K562 (cell line): ENCODE results near the gene REEP6. TPM values are rescaled to one million over a fixed set of nuclear protein-coding genes. Genes with fewer than 3 reads are reported as not detected.

ENCODE experiments used
- CREB1 ChIP-seq, 2 experiments: sonication (generic) in 1 of 2; formaldehyde crosslinking in 1 of 2; IDR thresholded peaks; 2 replicates each; pipeline versions ENCODE4 v1.6.1 to v1.8.0; 2012 to 2022; ENCODE audit warnings: inconsistent platforms in 1 of 2, mild to moderate bottlenecking in 1 of 2, missing genetic modification reagents in 1 of 2, moderate library complexity in 1 of 2
- CREBBP ChIP-seq: IDR thresholded peaks from one replicate; pipeline ENCODE4 v1.6.1; 2012; ENCODE audit warnings: low read depth, mild to moderate bottlenecking, control low read depth, inconsistent platforms, low read length
- ETV5 ChIP-seq: sonication (generic); formaldehyde crosslinking; IDR thresholded peaks from 2 replicates; pipeline ENCODE4 v1.4.0; 2020; ENCODE audit warnings: low read depth, mild to moderate bottlenecking, missing genetic modification reagents
- GABPB2 ChIP-seq: fragments of 250-450 bp; sonication (Bioruptor Pico); conservative IDR thresholded peaks from 2 replicates; pipeline ENCODE4 v1.5.1; 2021; ENCODE audit warnings: mild to moderate bottlenecking
- HDAC2 ChIP-seq: fragments of 450-650 bp; IDR thresholded peaks from 2 replicates; pipeline ENCODE4 v1.6.1; 2016; ENCODE audit warnings: mild to moderate bottlenecking
- HNRNPLL ChIP-seq: fragments of 200-400 bp; formaldehyde crosslinking; IDR thresholded peaks from 2 replicates; pipeline ENCODE4 v1.6.1; 2017; ENCODE audit warnings: low read length, low read depth, mild to moderate bottlenecking; ENCODE audit not compliant: poor library complexity, severe bottlenecking
- NFE2 ChIP-seq: IDR thresholded peaks from 2 replicates; pipeline ENCODE4 v1.6.1; 2014; ENCODE audit warnings: antibody characterized with exemption, low read depth
- POLR2G ChIP-seq: fragments of 200-400 bp; formaldehyde crosslinking; IDR thresholded peaks from 2 replicates; pipeline ENCODE4 v1.6.1; 2017; ENCODE audit warnings: low read depth, mild to moderate bottlenecking, antibody characterized with exemption, low read length, moderate library complexity
- TOE1 ChIP-seq, 2 experiments: fragments of 450-650 bp in 1 of 2; sonication (generic) in 1 of 2; formaldehyde crosslinking in 1 of 2; IDR thresholded peaks; 2 replicates each; pipeline versions ENCODE4 v1.7.1 to v1.8.0; 2016 to 2022; ENCODE audit warnings: borderline replicate concordance in 2 of 2, mild to moderate bottlenecking in 2 of 2, antibody characterized with exemption in 1 of 2, inconsistent platforms in 1 of 2, low read depth in 1 of 2, missing genetic modification reagents in 1 of 2, moderate library complexity in 1 of 2
- USF1 ChIP-seq: sonication (generic); formaldehyde crosslinking; IDR thresholded peaks from 2 replicates; pipeline ENCODE4 v1.9.0; 2022; ENCODE audit warnings: mild to moderate bottlenecking, missing genetic modification reagents
- XRCC4 ChIP-seq: IDR thresholded peaks from one replicate; pipeline ENCODE4 v1.6.1; 2011; ENCODE audit not compliant: insufficient read depth, insufficient read length; ENCODE audit errors: extremely low read depth
- ZNF717 ChIP-seq: fragments of 250-450 bp; sonication (Bioruptor Pico); IDR thresholded peaks from 2 replicates; pipeline ENCODE4 v1.5.0; 2021
- polyA plus RNA-seq, 8 experiments: library from polyadenylated mRNA; depleted of rRNA in 4 of 8; stranded (reverse) in 5 of 8; unstranded in 3 of 8; fragments of >200 nt; fragmentation: Nextera tagmentation in 2 of 8; fragmentation: Illumina TruSeq in 1 of 8; extraction: Ambion mirVana in 2 of 8; extraction: Trizol in 1 of 8; gene quantifications; 2 replicates each; pipeline versions ENCODE4 v1.2.1 to v1.2.3, GENCODE V29; 2011 to 2014; ENCODE audit warnings: inconsistent platforms in 1 of 8, missing spikeins in 1 of 8
- total RNA-seq, 7 experiments: library from RNA; depleted of rRNA in 6 of 7; stranded (reverse); fragments of >200 nt in 6 of 7; fragmentation: Illumina TruSeq in 2 of 7; extraction: Trizol in 2 of 7; gene quantifications; 2 replicates each; pipeline versions ENCODE4 v1.2.1 to v1.2.3, GENCODE V29; 2011 to 2021; ENCODE audit warnings: low replicate concordance in 1 of 7
- TF ChIP-seq, protein P1 (sequence below): fragments of 250-450 bp; sonication (Bioruptor Pico); IDR thresholded peaks from 2 replicates; pipeline ENCODE4 v1.4.0; 2020
- TF ChIP-seq, protein P2 (sequence below): IDR thresholded peaks from 3 replicates; pipeline ENCODE4 v1.6.1; 2011; ENCODE audit warnings: borderline replicate concordance, mild to moderate bottlenecking, moderate library complexity; ENCODE audit not compliant: insufficient read length; ENCODE audit errors: extremely low read depth
- TF ChIP-seq, protein P3 (sequence below): sonication (generic); formaldehyde crosslinking; IDR thresholded peaks from 2 replicates; pipeline ENCODE4 v1.8.1; 2022; ENCODE audit warnings: missing genetic modification reagents

The REEP6 gene
- total and polyA plus RNA-seq, 9 of the 15 experiments (the other 6 are each of a cell fraction or from before 2014, with no cell fraction given), result 1.2 to 64.2 (median 12.7) TPM

- TF ChIP-seq POLR2G (peak; percentile 86), USF1 (CRISPR knock-in tag) (no peak), NFE2 (no peak), ETV5 (CRISPR knock-in tag) (peak; percentile 67; the same call in 1 of the 2 replicates), XRCC4 (no peak), TOE1 (IDR thresholded peaks at IDR 0.05; ENCODE audit: borderline replicate concordance) (peak; percentile 73; the same call in 1 of the 2 replicates), TOE1 (CRISPR knock-in tag; IDR thresholded peaks at IDR 0.05; ENCODE audit: borderline replicate concordance, low read depth) (no peak), HDAC2 (peak; percentile 95), CREB1 (IDR thresholded peaks at IDR 0.05) (no peak), CREB1 (CRISPR knock-in tag; IDR thresholded peaks at IDR 0.05) (no peak), GABPB2 (CRISPR knock-in tag) (no peak), HNRNPLL (no peak), CREBBP (no peak), ZNF717 (CRISPR knock-in tag) (no peak)
- TF ChIP-seq, protein P1, sequence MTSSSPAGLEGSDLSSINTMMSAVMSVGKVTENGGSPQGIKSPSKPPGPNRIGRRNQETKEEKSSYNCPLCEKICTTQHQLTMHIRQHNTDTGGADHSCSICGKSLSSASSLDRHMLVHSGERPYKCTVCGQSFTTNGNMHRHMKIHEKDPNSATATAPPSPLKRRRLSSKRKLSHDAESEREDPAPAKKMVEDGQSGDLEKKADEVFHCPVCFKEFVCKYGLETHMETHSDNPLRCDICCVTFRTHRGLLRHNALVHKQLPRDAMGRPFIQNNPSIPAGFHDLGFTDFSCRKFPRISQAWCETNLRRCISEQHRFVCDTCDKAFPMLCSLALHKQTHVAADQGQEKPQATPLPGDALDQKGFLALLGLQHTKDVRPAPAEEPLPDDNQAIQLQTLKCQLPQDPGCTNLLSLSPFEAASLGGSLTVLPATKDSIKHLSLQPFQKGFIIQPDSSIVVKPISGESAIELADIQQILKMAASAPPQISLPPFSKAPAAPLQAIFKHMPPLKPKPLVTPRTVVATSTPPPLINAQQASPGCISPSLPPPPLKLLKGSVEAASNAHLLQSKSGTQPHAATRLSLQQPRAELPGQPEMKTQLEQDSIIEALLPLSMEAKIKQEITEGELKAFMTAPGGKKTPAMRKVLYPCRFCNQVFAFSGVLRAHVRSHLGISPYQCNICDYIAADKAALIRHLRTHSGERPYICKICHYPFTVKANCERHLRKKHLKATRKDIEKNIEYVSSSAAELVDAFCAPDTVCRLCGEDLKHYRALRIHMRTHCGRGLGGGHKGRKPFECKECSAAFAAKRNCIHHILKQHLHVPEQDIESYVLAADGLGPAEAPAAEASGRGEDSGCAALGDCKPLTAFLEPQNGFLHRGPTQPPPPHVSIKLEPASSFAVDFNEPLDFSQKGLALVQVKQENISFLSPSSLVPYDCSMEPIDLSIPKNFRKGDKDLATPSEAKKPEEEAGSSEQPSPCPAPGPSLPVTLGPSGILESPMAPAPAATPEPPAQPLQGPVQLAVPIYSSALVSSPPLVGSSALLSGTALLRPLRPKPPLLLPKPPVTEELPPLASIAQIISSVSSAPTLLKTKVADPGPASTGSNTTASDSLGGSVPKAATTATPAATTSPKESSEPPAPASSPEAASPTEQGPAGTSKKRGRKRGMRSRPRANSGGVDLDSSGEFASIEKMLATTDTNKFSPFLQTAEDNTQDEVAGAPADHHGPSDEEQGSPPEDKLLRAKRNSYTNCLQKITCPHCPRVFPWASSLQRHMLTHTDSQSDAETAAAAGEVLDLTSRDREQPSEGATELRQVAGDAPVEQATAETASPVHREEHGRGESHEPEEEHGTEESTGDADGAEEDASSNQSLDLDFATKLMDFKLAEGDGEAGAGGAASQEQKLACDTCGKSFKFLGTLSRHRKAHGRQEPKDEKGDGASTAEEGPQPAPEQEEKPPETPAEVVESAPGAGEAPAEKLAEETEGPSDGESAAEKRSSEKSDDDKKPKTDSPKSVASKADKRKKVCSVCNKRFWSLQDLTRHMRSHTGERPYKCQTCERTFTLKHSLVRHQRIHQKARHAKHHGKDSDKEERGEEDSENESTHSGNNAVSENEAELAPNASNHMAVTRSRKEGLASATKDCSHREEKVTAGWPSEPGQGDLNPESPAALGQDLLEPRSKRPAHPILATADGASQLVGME (CRISPR knock-in tag), result no peak
- TF ChIP-seq, protein P2, sequence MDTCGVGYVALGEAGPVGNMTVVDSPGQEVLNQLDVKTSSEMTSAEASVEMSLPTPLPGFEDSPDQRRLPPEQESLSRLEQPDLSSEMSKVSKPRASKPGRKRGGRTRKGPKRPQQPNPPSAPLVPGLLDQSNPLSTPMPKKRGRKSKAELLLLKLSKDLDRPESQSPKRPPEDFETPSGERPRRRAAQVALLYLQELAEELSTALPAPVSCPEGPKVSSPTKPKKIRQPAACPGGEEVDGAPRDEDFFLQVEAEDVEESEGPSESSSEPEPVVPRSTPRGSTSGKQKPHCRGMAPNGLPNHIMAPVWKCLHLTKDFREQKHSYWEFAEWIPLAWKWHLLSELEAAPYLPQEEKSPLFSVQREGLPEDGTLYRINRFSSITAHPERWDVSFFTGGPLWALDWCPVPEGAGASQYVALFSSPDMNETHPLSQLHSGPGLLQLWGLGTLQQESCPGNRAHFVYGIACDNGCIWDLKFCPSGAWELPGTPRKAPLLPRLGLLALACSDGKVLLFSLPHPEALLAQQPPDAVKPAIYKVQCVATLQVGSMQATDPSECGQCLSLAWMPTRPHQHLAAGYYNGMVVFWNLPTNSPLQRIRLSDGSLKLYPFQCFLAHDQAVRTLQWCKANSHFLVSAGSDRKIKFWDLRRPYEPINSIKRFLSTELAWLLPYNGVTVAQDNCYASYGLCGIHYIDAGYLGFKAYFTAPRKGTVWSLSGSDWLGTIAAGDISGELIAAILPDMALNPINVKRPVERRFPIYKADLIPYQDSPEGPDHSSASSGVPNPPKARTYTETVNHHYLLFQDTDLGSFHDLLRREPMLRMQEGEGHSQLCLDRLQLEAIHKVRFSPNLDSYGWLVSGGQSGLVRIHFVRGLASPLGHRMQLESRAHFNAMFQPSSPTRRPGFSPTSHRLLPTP, result no peak
- TF ChIP-seq, protein P3, sequence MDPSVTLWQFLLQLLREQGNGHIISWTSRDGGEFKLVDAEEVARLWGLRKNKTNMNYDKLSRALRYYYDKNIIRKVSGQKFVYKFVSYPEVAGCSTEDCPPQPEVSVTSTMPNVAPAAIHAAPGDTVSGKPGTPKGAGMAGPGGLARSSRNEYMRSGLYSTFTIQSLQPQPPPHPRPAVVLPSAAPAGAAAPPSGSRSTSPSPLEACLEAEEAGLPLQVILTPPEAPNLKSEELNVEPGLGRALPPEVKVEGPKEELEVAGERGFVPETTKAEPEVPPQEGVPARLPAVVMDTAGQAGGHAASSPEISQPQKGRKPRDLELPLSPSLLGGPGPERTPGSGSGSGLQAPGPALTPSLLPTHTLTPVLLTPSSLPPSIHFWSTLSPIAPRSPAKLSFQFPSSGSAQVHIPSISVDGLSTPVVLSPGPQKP (CRISPR knock-in tag), result no peak
Observed at GRCh38 chr19:1512671-1513498, 21.9 kb downstream of the REEP6 start, which contains the start of gene ADAMTSL5 (continued).
